Measurements from ENCODE around the gene ZNF384.

Gene ZNF384

GRCh38 chr12:6699259-6699988 is 10.2 kb upstream of the ZNF384 start:
- DNase-seq = no peak

- DNase-seq = no peak
Observed at GRCh38 chr12:6698352-6699046, 9.3 kb upstream of the ZNF384 start.

GRCh38 chr12:6697584-6698351 is 8.6 kb upstream of the ZNF384 start:
- DNase-seq = no peak

- DNase-seq = no peak
Observed at GRCh38 chr12:6696690-6697583, 7.8 kb upstream of the ZNF384 start.

- DNase-seq = no peak
Observed at GRCh38 chr12:6695313-6696045, 6.3 kb upstream of the ZNF384 start.

- no peak for DNase-seq
Observed at GRCh38 chr12:6694701-6695100, 5.5 kb upstream of the ZNF384 start.

- DNase-seq = no peak
Observed at GRCh38 chr12:6693832-6694355, 4.7 kb upstream of the ZNF384 start.

- no peak for DNase-seq
Observed at GRCh38 chr12:6692888-6693287, 3.7 kb upstream of the ZNF384 start.

- DNase-seq = no peak
Observed at GRCh38 chr12:6691473-6691872, 2.3 kb upstream of the ZNF384 start.

GRCh38 chr12:6688543-6688998 is 604 bp downstream of the ZNF384 start:
- no peak for DNase-seq

- DNase-seq = no peak
Observed at GRCh38 chr12:6685814-6686213, 3.4 kb downstream of the ZNF384 start.

- DNase-seq = peak; percentile 11
Observed at GRCh38 chr12:6684609-6685008, 4.6 kb downstream of the ZNF384 start.

- no peak for DNase-seq
Observed at GRCh38 chr12:6676962-6677361, 12.2 kb downstream of the ZNF384 start.

- DNase-seq = no peak
Observed at GRCh38 chr12:6672143-6672542, 17.0 kb downstream of the ZNF384 start.

- no peak for DNase-seq
Observed at GRCh38 chr12:6667559-6668210, 21.5 kb downstream of the ZNF384 start.

GRCh38 chr12:6666211-6666610 is 23.0 kb downstream of the ZNF384 start:
- DNase-seq = no peak

- DNase-seq = no peak
Observed at GRCh38 chr12:6664902-6665301, 24.3 kb downstream of the ZNF384 start.

- DNase-seq = peak; percentile 92
Observed at GRCh38 chr12:6662906-6663742, 26.1 kb downstream of the ZNF384 start, which contains the start of gene ING4. Gene ING4 (minus strand): TSS chr12:6663119. CDS start chr12:6663101, 18 bp downstream.

GRCh38 chr12:6662602-6662905 is 26.6 kb downstream of the ZNF384 start:
- no peak for DNase-seq

GRCh38 chr12:6653987-6654386 is 35.2 kb downstream of the ZNF384 start:
- DNase-seq = no peak

Measured in COR-L47 (cell line).